Measurements from ENCODE around the gene GLT6D1. TPM values are rescaled to one million over a fixed set of nuclear protein-coding genes. Genes with fewer than 3 reads are reported as not detected.

GLT6D1 gene
- total RNA-seq, 1 donor from 2014 or later = not detected

DNA sequence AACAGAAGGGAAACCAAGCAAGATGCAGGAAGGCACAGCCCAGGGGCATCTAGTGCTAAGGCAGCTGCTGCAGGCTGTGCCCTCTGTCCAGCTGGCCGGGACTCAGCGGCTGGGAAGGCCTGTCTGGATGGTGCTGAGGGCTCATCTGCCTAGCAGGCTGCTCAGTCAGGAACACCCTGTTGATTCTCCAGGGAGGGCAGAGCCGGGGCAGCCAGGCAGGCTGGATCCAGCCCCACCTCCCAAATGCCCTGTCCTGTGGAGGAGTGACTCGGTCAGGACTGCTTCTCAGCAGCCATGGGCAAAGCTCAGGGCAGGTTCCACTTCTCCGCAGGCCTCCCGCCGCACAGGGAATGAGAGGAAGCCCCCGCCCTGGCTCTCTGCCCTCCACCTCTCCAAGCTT is 16.0 kb upstream of the GLT6D1 start:
- DNase-seq = no peak
- TF ChIP-seq, protein P1, sequence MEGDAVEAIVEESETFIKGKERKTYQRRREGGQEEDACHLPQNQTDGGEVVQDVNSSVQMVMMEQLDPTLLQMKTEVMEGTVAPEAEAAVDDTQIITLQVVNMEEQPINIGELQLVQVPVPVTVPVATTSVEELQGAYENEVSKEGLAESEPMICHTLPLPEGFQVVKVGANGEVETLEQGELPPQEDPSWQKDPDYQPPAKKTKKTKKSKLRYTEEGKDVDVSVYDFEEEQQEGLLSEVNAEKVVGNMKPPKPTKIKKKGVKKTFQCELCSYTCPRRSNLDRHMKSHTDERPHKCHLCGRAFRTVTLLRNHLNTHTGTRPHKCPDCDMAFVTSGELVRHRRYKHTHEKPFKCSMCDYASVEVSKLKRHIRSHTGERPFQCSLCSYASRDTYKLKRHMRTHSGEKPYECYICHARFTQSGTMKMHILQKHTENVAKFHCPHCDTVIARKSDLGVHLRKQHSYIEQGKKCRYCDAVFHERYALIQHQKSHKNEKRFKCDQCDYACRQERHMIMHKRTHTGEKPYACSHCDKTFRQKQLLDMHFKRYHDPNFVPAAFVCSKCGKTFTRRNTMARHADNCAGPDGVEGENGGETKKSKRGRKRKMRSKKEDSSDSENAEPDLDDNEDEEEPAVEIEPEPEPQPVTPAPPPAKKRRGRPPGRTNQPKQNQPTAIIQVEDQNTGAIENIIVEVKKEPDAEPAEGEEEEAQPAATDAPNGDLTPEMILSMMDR (IDR thresholded peaks at IDR 0.05; ENCODE audit: partially characterized antibody, unreplicated experiment) = no peak
- H3K9me3 Mint-ChIP-seq (ENCODE audit: unreplicated experiment) = peaks cover 10% of the 10 kb centered on the region
- no peaks in the 10 kb centered on the region for H3K4me1 Mint-ChIP-seq (ENCODE audit: low read depth, unreplicated experiment)
- no peak overlapping the region for H3K27ac Mint-ChIP-seq (ENCODE audit: unreplicated experiment)
- H3K4me3 Mint-ChIP-seq (ENCODE audit: unreplicated experiment) = no peak overlapping the region
- H3K36me3 Mint-ChIP-seq (ENCODE audit: unreplicated experiment) = peaks cover 12% of the 10 kb centered on the region
- peaks cover 1% of the 10 kb centered on the region for H3K27me3 Mint-ChIP-seq (ENCODE audit: unreplicated experiment)

DNA sequence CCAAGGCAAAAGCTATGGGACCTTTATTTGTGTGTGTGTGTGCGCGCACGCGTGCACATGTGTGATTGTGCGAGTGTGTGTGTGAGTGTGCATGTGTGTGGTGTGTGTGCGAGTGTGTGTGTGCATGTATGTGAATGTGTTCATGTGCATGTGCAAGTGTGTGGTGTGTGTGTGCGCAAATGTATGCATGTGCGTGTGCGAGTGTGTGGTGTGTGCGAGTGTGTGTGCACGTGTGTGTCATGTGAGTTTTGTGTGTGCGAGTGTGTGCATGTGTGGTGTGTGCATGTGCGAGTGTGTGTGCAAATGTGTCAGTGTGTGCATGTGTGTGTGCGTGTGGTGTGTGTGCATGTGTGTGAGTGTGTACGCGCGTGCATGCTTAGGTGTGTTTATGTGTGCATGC is 11.1 kb upstream of the GLT6D1 start:
- DNase-seq = no peak
- Mint-ChIP-seq H3K36me3 (ENCODE audit: unreplicated experiment) (peaks cover 33% of the 10 kb centered on the region), H3K4me3 (ENCODE audit: unreplicated experiment) (no peak overlapping the region), H3K9me3 (ENCODE audit: unreplicated experiment) (peaks cover 25% of the 10 kb centered on the region), H3K27ac (ENCODE audit: unreplicated experiment) (no peak overlapping the region), H3K27me3 (ENCODE audit: unreplicated experiment) (peaks cover 5% of the 10 kb centered on the region), H3K4me1 (ENCODE audit: low read depth, unreplicated experiment) (no peaks in the 10 kb centered on the region)
- TF ChIP-seq, protein P1 (IDR thresholded peaks at IDR 0.05; ENCODE audit: partially characterized antibody, unreplicated experiment) = no peak

DNA sequence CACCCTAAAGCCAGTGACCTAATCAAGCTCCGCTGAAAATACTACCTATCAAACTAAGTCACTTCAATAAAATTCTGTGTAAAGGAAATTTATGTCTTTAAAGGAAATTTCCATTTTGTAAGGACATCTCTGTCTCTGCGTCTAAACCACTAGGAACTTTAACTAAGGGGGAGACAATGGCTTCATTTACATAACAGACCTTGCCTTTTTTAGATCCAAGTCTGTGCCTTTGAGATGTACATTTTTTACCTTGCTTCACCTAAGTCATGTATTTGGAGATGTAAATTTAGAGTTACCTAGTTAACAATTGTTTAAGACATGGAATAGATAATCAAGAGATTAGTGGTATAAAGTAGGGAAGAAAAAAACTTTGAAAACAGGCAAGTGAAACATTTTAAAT is 10.2 kb upstream of the GLT6D1 start:
- DNase-seq = no peak
- H3K27ac Mint-ChIP-seq (ENCODE audit: unreplicated experiment) = no peak overlapping the region
- TF ChIP-seq, protein P1 (IDR thresholded peaks at IDR 0.05; ENCODE audit: partially characterized antibody, unreplicated experiment) = no peak
- H3K27me3 Mint-ChIP-seq (ENCODE audit: unreplicated experiment) = peaks cover 6% of the 10 kb centered on the region
- peaks cover 28% of the 10 kb centered on the region for H3K9me3 Mint-ChIP-seq (ENCODE audit: unreplicated experiment)
- H3K4me3 Mint-ChIP-seq (ENCODE audit: unreplicated experiment) = no peak overlapping the region
- peaks cover 37% of the 10 kb centered on the region for H3K36me3 Mint-ChIP-seq (ENCODE audit: unreplicated experiment)
- H3K4me1 Mint-ChIP-seq (ENCODE audit: low read depth, unreplicated experiment) = no peaks in the 10 kb centered on the region

DNA sequence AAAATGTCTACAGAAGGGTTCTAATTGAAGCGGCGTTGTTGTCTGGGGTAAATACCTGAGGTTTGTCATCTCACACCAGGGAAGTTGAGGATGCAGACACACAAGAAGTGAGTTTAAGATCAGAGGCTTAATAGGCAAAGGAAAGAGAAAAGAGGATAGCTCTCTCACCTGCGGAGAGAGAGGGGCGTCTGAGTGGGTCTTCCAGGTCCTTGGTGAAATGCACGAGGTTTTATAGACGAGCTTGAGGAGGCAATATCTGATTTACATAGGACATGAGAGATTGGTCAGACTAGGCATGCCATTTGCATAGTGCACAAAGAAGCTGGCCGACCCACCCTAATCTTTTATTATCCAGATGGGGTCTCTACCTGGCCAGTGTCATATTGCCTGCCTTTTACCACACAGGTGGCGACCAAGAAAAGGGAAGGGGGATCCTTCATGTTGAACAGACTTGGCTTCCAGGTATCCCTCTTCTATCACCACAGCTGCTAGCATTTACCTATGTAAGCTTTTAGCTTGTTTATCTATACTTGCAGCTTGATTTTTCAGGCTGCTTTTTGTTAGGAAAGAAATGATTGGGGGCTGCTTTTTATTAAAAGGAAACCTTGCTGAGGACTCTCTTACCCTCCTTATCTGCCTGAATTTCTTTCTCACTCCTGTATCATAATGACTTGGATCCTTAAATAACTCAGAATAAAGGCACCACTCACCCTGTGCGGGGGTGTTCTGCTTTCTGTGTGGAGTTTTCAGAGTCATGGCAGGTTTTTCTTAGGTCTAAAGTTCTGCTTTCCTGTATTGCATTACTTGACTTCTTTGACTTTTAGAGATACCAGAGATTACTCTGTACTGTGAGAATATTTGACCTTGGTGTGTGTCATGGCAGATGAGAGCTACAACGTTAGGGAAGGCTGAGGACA is 9.4 kb upstream of the GLT6D1 start:
- Mint-ChIP-seq H3K36me3 (ENCODE audit: unreplicated experiment) (peaks cover 39% of the 10 kb centered on the region), H3K4me3 (ENCODE audit: unreplicated experiment) (no peak overlapping the region), H3K4me1 (ENCODE audit: low read depth, unreplicated experiment) (no peaks in the 10 kb centered on the region), H3K27ac (ENCODE audit: unreplicated experiment) (no peak overlapping the region), H3K9me3 (ENCODE audit: unreplicated experiment) (peaks cover 30% of the 10 kb centered on the region), H3K27me3 (ENCODE audit: unreplicated experiment) (peaks cover 6% of the 10 kb centered on the region)
- TF ChIP-seq, protein P1 (IDR thresholded peaks at IDR 0.05; ENCODE audit: partially characterized antibody, unreplicated experiment) = no peak
- DNase-seq = no peak

DNA sequence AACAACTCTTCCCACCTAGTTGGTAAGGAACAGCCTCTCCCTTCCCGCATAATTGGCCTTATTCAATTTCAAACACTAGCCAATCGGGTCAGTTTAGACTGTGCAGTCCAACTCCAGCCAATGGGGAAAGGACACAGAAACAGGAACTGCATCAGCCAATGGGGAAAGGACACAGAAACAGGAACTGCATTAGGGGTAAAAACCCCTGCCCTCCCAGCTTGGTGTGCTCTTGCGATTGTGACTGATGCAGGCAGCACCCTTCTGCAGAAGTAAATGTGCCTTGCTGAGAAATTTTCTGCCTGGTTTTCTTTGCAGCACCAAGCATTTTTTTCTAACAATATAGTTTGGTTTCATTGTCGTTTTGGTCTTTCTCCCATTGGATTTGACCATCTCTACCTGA is 8.5 kb upstream of the GLT6D1 start:
- TF ChIP-seq, protein P1 (IDR thresholded peaks at IDR 0.05; ENCODE audit: partially characterized antibody, unreplicated experiment) = no peak
- Mint-ChIP-seq H3K36me3 (ENCODE audit: unreplicated experiment) (peaks cover 39% of the 10 kb centered on the region), H3K27ac (ENCODE audit: unreplicated experiment) (no peak overlapping the region), H3K9me3 (ENCODE audit: unreplicated experiment) (peaks cover 34% of the 10 kb centered on the region), H3K27me3 (ENCODE audit: unreplicated experiment) (peaks cover 6% of the 10 kb centered on the region), H3K4me3 (ENCODE audit: unreplicated experiment) (no peak overlapping the region), H3K4me1 (ENCODE audit: low read depth, unreplicated experiment) (no peaks in the 10 kb centered on the region)
- DNase-seq = no peak

Data from glutamatergic neuron (in vitro differentiated cells).